Measurements from ENCODE around the gene STAT6.

GRCh38 chr12:57127101-57127725 lies 16.1 kb upstream of the STAT6 start:
- TF ChIP-seq CTCF (IDR thresholded peaks at IDR 0.05; ENCODE audit: insufficient read depth, low read depth, low read length) (no peak), EZH2 (IDR thresholded peaks at IDR 0.05; ENCODE audit: insufficient read depth, low read length) (no peak)

Measured in astrocyte (in vitro differentiated cells and primary cell).